ENCODE data around the gene FLAD1.

FLAD1 gene

DNA sequence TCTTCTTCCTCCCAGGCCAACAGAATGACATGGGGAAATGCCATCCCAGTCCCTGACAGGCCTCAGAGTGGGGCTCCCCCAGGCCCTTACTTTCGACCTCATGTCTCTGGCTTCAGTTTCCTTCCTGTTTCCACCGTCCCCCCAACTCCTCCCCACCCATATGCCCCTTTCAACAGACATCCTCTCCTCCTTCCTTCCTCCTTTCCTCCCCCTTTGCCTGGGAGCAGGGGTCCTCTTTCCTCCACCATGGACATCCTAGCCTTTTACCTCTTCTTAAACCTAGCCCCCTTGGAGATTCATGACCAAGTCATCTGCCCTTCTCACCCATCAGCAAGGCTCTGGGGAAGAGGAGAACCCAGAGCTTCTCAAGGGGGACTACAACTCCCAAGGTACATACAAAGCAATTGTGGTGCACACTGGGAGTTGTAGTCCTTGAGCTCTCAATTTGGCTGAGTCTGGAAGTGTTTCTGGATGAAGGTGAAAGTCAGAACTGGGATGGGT, 23.5 kb downstream of the FLAD1 start:
- DNase-seq (ENCODE audit: low read depth), result peak; percentile 79
- TF ChIP-seq MYC (IDR thresholded peaks at IDR 0.05; ENCODE audit: low read depth, low read length) (peak; percentile 19; the same call in 1 of the 2 replicates), CTCF (IDR thresholded peaks at IDR 0.05; ENCODE audit: low read depth, low read length) (no peak), POLR2A (IDR thresholded peaks at IDR 0.05; ENCODE audit: extremely low read depth, insufficient read length) (no peak)
- TF ChIP-seq, protein P1, sequence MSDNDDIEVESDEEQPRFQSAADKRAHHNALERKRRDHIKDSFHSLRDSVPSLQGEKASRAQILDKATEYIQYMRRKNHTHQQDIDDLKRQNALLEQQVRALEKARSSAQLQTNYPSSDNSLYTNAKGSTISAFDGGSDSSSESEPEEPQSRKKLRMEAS (IDR thresholded peaks at IDR 0.05; ENCODE audit: low read depth, low read length), result no peak
- H3K4me3 ChIP-seq (ENCODE audit: low read depth, low read length), result no peak overlapping the region

DNA sequence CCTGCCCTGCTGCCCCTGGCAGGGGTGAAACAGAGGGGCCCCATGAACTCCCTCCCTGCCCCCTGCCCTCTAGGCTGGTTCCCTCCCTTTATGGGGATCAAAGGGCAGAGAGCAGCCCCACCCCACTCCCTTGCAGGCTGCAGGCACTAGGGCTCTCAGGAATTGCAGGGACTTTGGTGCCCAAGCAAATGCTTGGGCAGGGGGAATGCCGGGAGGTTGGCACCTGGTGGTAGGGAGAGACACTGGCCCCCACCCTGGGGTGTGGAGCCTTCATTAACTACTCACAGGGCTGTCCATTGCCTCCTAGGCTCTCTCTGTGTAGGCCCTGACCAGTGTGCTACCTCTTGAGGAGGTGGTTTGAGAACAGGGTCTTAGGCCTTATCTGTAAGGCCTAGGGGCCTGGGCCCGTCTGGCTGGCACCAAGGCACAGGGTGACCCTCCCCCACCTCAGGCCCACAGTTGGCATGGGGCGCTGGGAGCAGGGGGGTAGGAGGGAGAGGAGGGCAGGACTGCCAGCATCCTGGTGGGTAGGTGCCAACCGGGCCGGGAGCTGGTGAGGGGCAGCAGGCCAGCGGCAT, 24.2 kb downstream of the FLAD1 start:
- DNase-seq (ENCODE audit: low read depth), result no peak
- TF ChIP-seq MYC (IDR thresholded peaks at IDR 0.05; ENCODE audit: low read depth, low read length) (no peak), POLR2A (IDR thresholded peaks at IDR 0.05; ENCODE audit: extremely low read depth, insufficient read length) (no peak), CTCF (IDR thresholded peaks at IDR 0.05; ENCODE audit: low read depth, low read length) (no peak)
- H3K4me3 ChIP-seq (ENCODE audit: low read depth, low read length), result peak overlapping the region; percentile 43

DNA sequence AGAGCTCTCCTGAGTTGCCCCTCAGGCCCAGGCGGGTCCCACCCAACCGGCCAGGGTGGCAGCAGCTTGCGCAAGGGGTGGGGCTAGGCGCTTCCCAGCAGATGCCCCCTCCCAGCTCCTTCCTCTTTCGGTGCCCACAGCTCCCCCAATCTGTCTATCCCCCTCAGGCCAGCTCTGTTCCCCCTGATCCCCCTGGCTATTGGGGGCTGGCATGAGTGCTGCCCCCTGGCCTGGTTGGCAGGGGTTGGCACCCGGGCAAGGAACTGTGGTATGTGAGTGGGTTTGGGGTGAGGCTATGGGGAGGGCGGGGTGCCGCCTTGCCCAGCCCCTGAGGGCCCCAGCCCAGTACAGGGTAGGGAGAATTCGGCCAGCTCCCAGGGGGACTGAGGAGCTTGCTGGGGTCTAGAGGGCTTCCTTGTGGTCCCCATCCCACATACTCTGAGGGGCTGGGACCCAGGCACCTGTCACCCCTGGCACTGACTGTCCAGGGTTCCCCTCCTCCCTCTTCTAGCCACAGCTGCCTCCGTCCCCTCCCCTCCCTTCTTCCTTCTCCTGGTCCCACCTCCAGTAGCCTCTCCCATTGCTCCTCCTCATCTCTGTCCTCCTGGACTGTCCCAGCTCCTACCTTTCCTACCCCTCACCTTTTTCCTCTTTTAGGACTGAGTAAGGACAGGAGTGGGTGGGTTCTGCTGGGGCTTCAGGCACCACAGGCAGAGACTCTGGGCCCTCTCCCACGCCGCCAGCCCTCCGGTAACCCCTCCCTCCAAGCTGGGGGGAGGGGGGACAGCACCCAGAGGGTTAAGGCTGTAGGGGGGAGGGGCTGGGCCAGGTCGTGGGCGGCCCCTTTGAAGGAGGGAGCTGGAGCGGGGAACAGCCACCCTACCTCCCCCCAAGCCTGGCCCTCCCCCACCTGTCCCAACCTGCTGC, 25.1 kb downstream of the FLAD1 start:
- no peak for TF ChIP-seq POLR2A (IDR thresholded peaks at IDR 0.05; ENCODE audit: extremely low read depth, insufficient read length)
- TF ChIP-seq, protein P1 (IDR thresholded peaks at IDR 0.05; ENCODE audit: low read depth, low read length), result no peak
- no peak for TF ChIP-seq MYC (IDR thresholded peaks at IDR 0.05; ENCODE audit: low read depth, low read length)
- no peak for TF ChIP-seq CTCF (IDR thresholded peaks at IDR 0.05; ENCODE audit: low read depth, low read length)
- peak overlapping the region; percentile 49 for H3K4me3 ChIP-seq (ENCODE audit: low read depth, low read length)
- peak; percentile 78 for DNase-seq (ENCODE audit: low read depth)

DNA sequence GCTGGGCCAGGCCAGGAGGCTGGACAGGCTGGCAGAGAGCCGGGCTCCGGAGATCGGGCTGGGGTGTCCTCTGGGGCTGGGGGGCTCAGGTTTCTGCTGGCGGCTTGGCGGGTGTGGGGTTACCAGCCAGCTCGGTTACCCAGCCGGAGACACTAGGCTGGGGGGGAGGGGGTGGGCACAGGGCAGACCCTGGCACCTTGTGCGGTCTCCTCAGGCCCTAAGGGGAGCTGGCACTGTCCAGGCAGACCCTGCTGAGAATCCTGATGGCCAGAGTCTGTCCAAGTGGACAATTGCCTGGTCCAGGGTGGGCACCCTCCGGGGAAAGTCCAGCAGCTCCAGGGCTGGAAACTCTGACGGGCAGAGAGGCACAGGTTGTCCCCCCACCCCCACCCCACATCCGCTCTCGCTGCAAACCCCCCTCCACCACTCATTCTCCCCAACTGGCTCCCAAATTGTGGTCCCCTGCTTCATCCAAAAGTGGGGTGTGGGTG, 26.1 kb downstream of the FLAD1 start:
- peak overlapping the region; percentile 49 for H3K4me3 ChIP-seq (ENCODE audit: low read depth, low read length)
- no peak for DNase-seq (ENCODE audit: low read depth)
- TF ChIP-seq CTCF (IDR thresholded peaks at IDR 0.05; ENCODE audit: low read depth, low read length) (no peak), MYC (IDR thresholded peaks at IDR 0.05; ENCODE audit: low read depth, low read length) (no peak), POLR2A (IDR thresholded peaks at IDR 0.05; ENCODE audit: extremely low read depth, insufficient read length) (no peak)
- TF ChIP-seq, protein P1 (IDR thresholded peaks at IDR 0.05; ENCODE audit: low read depth, low read length), result no peak

GRCh38 chr1:155009742-155010141, 26.6 kb downstream of the FLAD1 start:
- TF ChIP-seq, protein P1 (IDR thresholded peaks at IDR 0.05; ENCODE audit: low read depth, low read length), result no peak
- TF ChIP-seq MYC (IDR thresholded peaks at IDR 0.05; ENCODE audit: low read depth, low read length) (no peak), POLR2A (IDR thresholded peaks at IDR 0.05; ENCODE audit: extremely low read depth, insufficient read length) (no peak), CTCF (IDR thresholded peaks at IDR 0.05; ENCODE audit: low read depth, low read length) (no peak)
- H3K4me3 ChIP-seq (ENCODE audit: low read depth, low read length), result peak overlapping the region; percentile 38
- peak; percentile 26 for DNase-seq (ENCODE audit: low read depth)
